H1 (cell line): Measurements from ENCODE around the gene ATP8B3. TPM values are rescaled to one million over a fixed set of nuclear protein-coding genes. Genes with fewer than 3 reads are reported as not detected.
A peak's percentile ranks its signal among the peaks of the same experiment; 100 is the strongest.

Experiments
- CTCF ChIA-PET: fragments of 300-600 bp; sonication (Branson Sonifier 250); formaldehyde crosslinking; loops from one replicate; lab custom pipeline; 2021; ENCODE audit not compliant: partially characterized antibody; lab: Charles Lee
- POLR2A ChIA-PET: fragments of 300-600 bp; sonication (Branson Sonifier 250); formaldehyde crosslinking; loops from one replicate; lab custom pipeline; 2021; ENCODE audit warnings: inconsistent platforms; ENCODE audit not compliant: partially characterized antibody; lab: Charles Lee
- DNase-seq, 2 experiments: peaks; one replicate each; pipeline versions ENCODE4 v3.0.0 to v3.0.0-alpha.2; 2010 to 2022; ENCODE audit warnings: low spot score in 2 of 2, low read depth in 1 of 2, mixed read lengths in 1 of 2
- FAIRE-seq: peaks from 2 replicates; lab custom pipeline; 2011; peaks lifted over from hg19 to GRCh38; lab: Jason Lieb, UNC
- H2AFZ ChIP-seq: 2 replicates; pipeline ENCODE4 v1.8.1; 2012; ENCODE audit warnings: low read length, inconsistent platforms
- H2AK5ac ChIP-seq: 2 replicates; pipeline ENCODE4 v1.6.1; 2013; ENCODE audit warnings: low read depth, low read length
- H2BK120ac ChIP-seq: replicated peaks from 2 replicates; pipeline ENCODE3; 2013; ENCODE audit warnings: low read depth, low read length, inconsistent platforms
- H2BK12ac ChIP-seq: 2 replicates; pipeline ENCODE4 v1.6.1; 2013; ENCODE audit warnings: low read depth, low read length
- H2BK15ac ChIP-seq: 2 replicates; pipeline ENCODE4 v1.6.1; 2013; ENCODE audit warnings: low read length
- H2BK20ac ChIP-seq: 2 replicates; pipeline ENCODE4 v1.6.1; 2013; ENCODE audit warnings: low read length
- H2BK5ac ChIP-seq: 2 replicates; pipeline ENCODE4 v1.6.1; 2013; ENCODE audit warnings: low read depth, low read length
- H3K14ac ChIP-seq: 2 replicates; pipeline ENCODE4 v1.6.1; 2013; ENCODE audit warnings: inconsistent platforms; ENCODE audit not compliant: insufficient read length
- H3K18ac ChIP-seq: 2 replicates; pipeline ENCODE4 v1.6.1; 2013; ENCODE audit warnings: low read length; ENCODE audit errors: extremely low read depth
- H3K23ac ChIP-seq: 2 replicates; pipeline ENCODE4 v1.6.1; 2013; ENCODE audit warnings: inconsistent platforms; ENCODE audit not compliant: insufficient read length
- H3K23me2 ChIP-seq: 2 replicates; pipeline ENCODE4 v1.6.1; 2013; ENCODE audit warnings: low read depth, low read length
- H3K27ac ChIP-seq: 2 replicates; pipeline ENCODE4 v1.6.1; 2011; ENCODE audit warnings: low read depth, low read length, inconsistent platforms
- H3K27me3 ChIP-seq, 4 experiments: replicated peaks in 1 of 4; 1 replicate in 1 of 4; 2 replicates in 3 of 4; pipeline versions ENCODE4 v1.6.1 to v1.8.1; 2011 to 2013; ENCODE audit warnings: low read length in 3 of 4, mild to moderate bottlenecking in 3 of 4, inconsistent platforms in 2 of 4, mixed read lengths in 2 of 4, moderate library complexity in 1 of 4; ENCODE audit not compliant: control insufficient read depth in 3 of 4, insufficient read depth in 3 of 4; ENCODE audit errors: extremely low read depth in 1 of 4
- H3K36me3 ChIP-seq, 4 experiments: 2 replicates each; pipeline versions ENCODE4 v1.6.1 to v1.8.1; 2011 to 2013; ENCODE audit warnings: mild to moderate bottlenecking in 4 of 4, low read length in 3 of 4, moderate library complexity in 2 of 4, control low read depth in 1 of 4, inconsistent platforms in 1 of 4; ENCODE audit not compliant: insufficient read depth in 4 of 4, control insufficient read depth in 2 of 4
- H3K4ac ChIP-seq: replicated peaks from 2 replicates; pipeline ENCODE3; 2013; ENCODE audit warnings: low read length, low read depth, mixed read lengths, inconsistent platforms; ENCODE audit not compliant: insufficient read length
- H3K4me1 ChIP-seq, 4 experiments: replicated peaks in 1 of 4; 1 replicate in 1 of 4; 2 replicates in 3 of 4; pipeline versions ENCODE4 v1.6.1 to v1.8.1; 2011 to 2013; ENCODE audit warnings: low read length in 3 of 4, inconsistent platforms in 2 of 4, mixed read lengths in 1 of 4; ENCODE audit not compliant: insufficient read depth in 4 of 4, control insufficient read depth in 3 of 4
- H3K4me2 ChIP-seq, 2 experiments: 2 replicates each; pipeline versions ENCODE4 v1.6.1 to v1.8.1; 2011 to 2013; ENCODE audit warnings: low read depth in 2 of 2, low read length in 2 of 2, control low read depth in 1 of 2, inconsistent platforms in 1 of 2, mild to moderate bottlenecking in 1 of 2; ENCODE audit not compliant: insufficient read depth in 1 of 2
- H3K4me3 ChIP-seq, 4 experiments: fragments of 200-600, 300-600 bp in 1 of 4; sonication (generic), shearing (Covaris generic), sonication (Bioruptor Twin) in 1 of 4; 2 replicates each; pipeline versions ENCODE4 v1.5.1 to v1.8.1; 2011 to 2016; ENCODE audit warnings: low read length in 4 of 4, low read depth in 3 of 4, control low read depth in 2 of 4, inconsistent platforms in 2 of 4, mild to moderate bottlenecking in 2 of 4, mixed read lengths in 1 of 4, moderate library complexity in 1 of 4; ENCODE audit not compliant: insufficient read depth in 2 of 4; ENCODE audit errors: extremely low read depth in 1 of 4
- H3K56ac ChIP-seq: replicated peaks from 2 replicates; pipeline ENCODE3; 2013; ENCODE audit warnings: low read depth, mild to moderate bottlenecking, mixed read lengths, low read length, inconsistent platforms; ENCODE audit not compliant: insufficient read length
- H3K79me1 ChIP-seq: 2 replicates; pipeline ENCODE4 v1.6.1; 2013; ENCODE audit warnings: low read depth, low read length, control low read depth
- H3K79me2 ChIP-seq, 2 experiments: 2 replicates each; pipeline versions ENCODE4 v1.6.1 to v1.8.1; 2012 to 2013; ENCODE audit warnings: low read length in 2 of 2, mild to moderate bottlenecking in 2 of 2, inconsistent platforms in 1 of 2; ENCODE audit not compliant: insufficient read depth in 2 of 2, control insufficient read depth in 1 of 2
- H3K9ac ChIP-seq, 4 experiments: replicated peaks in 1 of 4; 1 replicate in 1 of 4; 2 replicates in 3 of 4; pipeline versions ENCODE4 v1.6.1 to v1.8.1; 2011 to 2013; ENCODE audit warnings: low read depth in 3 of 4, low read length in 3 of 4, control low read depth in 2 of 4, mild to moderate bottlenecking in 2 of 4, moderate library complexity in 2 of 4, inconsistent platforms in 1 of 4; ENCODE audit errors: extremely low read depth in 1 of 4
- H3K9me3 ChIP-seq, 2 experiments: 2 replicates each; pipeline versions ENCODE4 v1.6.1 to v1.8.1; 2012 to 2013; ENCODE audit warnings: mild to moderate bottlenecking in 2 of 2, moderate library complexity in 2 of 2, control low read depth in 1 of 2, inconsistent platforms in 1 of 2, low read depth in 1 of 2, low read length in 1 of 2, mixed read lengths in 1 of 2; ENCODE audit not compliant: insufficient read depth in 2 of 2
- H4K20me1 ChIP-seq, 2 experiments: replicated peaks in 1 of 2; 2 replicates each; pipeline versions ENCODE3 to v1.8.1; 2011 to 2013; ENCODE audit warnings: inconsistent platforms in 2 of 2, low read length in 2 of 2, mild to moderate bottlenecking in 1 of 2; ENCODE audit not compliant: insufficient read depth in 2 of 2, control insufficient read depth in 1 of 2
- H4K5ac ChIP-seq: 2 replicates; pipeline ENCODE4 v1.6.1; 2013; ENCODE audit warnings: low read length, low read depth, mixed read lengths, inconsistent platforms; ENCODE audit not compliant: insufficient read length
- H4K8ac ChIP-seq: 2 replicates; pipeline ENCODE4 v1.8.0; 2013; ENCODE audit warnings: mild to moderate bottlenecking, moderate library complexity, low read length, inconsistent platforms; ENCODE audit not compliant: insufficient read depth; ENCODE audit errors: extremely low read depth
- H4K91ac ChIP-seq: replicated peaks from 2 replicates; pipeline ENCODE3; 2013; ENCODE audit warnings: low read length, mixed read lengths, inconsistent platforms; ENCODE audit not compliant: insufficient read length
- CBX5 ChIP-seq: fragments of 300-800, 300-1000 bp; sonication (generic); IDR thresholded peaks from 2 replicates; pipeline ENCODE4 v1.7.1; 2016; ENCODE audit warnings: antibody characterized with exemption, low read length, low read depth
- CTCF ChIP-seq, 3 experiments: IDR thresholded peaks; 1 replicate in 2 of 3; 2 replicates in 1 of 3; pipeline versions ENCODE4 v1.5.1 to v1.6.1; 2011; ENCODE audit warnings: low read length in 3 of 3, mild to moderate bottlenecking in 3 of 3, inconsistent platforms in 2 of 3, low read depth in 1 of 3, moderate library complexity in 1 of 3; ENCODE audit not compliant: insufficient read depth in 1 of 3; ENCODE audit errors: control extremely low read depth in 1 of 3
- FOSL1 ChIP-seq: IDR thresholded peaks from 2 replicates; pipeline ENCODE4 v1.6.1; 2011; ENCODE audit warnings: mild to moderate bottlenecking, low read depth, low read length, moderate library complexity; ENCODE audit not compliant: insufficient read depth
- whole genome bisulfite sequencing, 2 experiments: shearing (Covaris generic) in 1 of 2; methylation state at CpG; one replicate each; pipeline versions ENCODE4 v1.1.6 to v1.1.7; 2013 to 2015; ENCODE audit warnings: low lambda C conversion rate in 2 of 2, mixed read lengths in 2 of 2, inconsistent platforms in 1 of 2, low coverage in 1 of 2, missing lambda C conversion rate in 1 of 2; ENCODE audit not compliant: insufficient replicate concordance in 2 of 2, insufficient coverage in 1 of 2, insufficient read length in 1 of 2; ENCODE audit errors: extremely low coverage in 1 of 2, missing lambda C conversion rate in 1 of 2; 5-methylcytosine and 5-hydroxymethylcytosine counted together
- polyA plus RNA-seq, 7 experiments: library from polyadenylated mRNA; depleted of rRNA in 3 of 7; stranded (reverse) in 5 of 7; unstranded in 2 of 7; fragments of >200 nt in 5 of 7; fragments of 200-250 nt in 2 of 7; gene quantifications; 1 replicate in 5 of 7; 2 replicates in 1 of 7; 4 replicates in 1 of 7; pipeline versions ENCODE4 v1.2.1 to v1.2.3, GENCODE V29; 2011 to 2013; ENCODE audit warnings: missing spikeins in 2 of 7, mixed read lengths in 2 of 7
- total RNA-seq: library from RNA; stranded (reverse); fragmentation: NEBNext Ultra II Directional; extraction: Animal tissue kit (Norgen Biotek cat#: 25700); gene quantifications from 2 replicates; pipeline ENCODE4 v1.2.1, GENCODE V29; 2021

ATP8B3 gene
- total and polyA plus RNA-seq, 2 of the 8 experiments (the other 6 are each of a cell fraction or from before 2014, with no cell fraction given): 4.1 to 9.3 TPM

- Histone ChIP-seq H4K91ac (no peak overlapping the region), H3K4me3 (0 out of 8 replicates have a peak overlapping the region, but pooled peaks of 1 of the 4 experiments have one; percentile 14), H2AK5ac (no peak overlapping the region), H3K4me2 (no peak overlapping the region), H3K27ac (no peak overlapping the region), H3K18ac (no peak overlapping the region), H3K9ac (no peak overlapping the region), H2BK120ac (no peak overlapping the region), H3K23ac (no peak overlapping the region), H3K27me3 (peaks cover 25 to 65% (median 61%) of the 10 kb centered on the region in 4 experiments), H2BK5ac (no peak overlapping the region), H2AFZ (no peak overlapping the region), H2BK12ac (no peak overlapping the region), H3K36me3 (peaks cover 0 to 3% (median 0%) of the 10 kb centered on the region in 4 experiments; a peak in 1 of 8 replicates), H3K4ac (no peak overlapping the region), H3K79me1 (no peaks in the 10 kb centered on the region), H2BK15ac (no peak overlapping the region), H3K23me2 (peaks cover 4% of the 10 kb centered on the region; the same call in 1 of the 2 replicates), H2BK20ac (no peak overlapping the region), H3K14ac (no peak overlapping the region), H4K20me1 (peaks cover 0 to 4% of the 10 kb centered on the region in 2 experiments), H3K9me3 (peaks cover 5 to 17% of the 10 kb centered on the region in 2 experiments; a peak in 3 of 4 replicates)
- DNase-seq: no peak
- WGBS, 2 experiments: 42% methylated on average over 12 of the region's 16 CpGs; no CpG with 5 or more reads in 1 of the 2 experiments
- CTCF ChIA-PET: interaction anchor here (0.8 to 7.2 kb wide), 10 partner anchors 9 to 233 kb away, joined by 3 to 150 read pairs (median 13); no protein-coding TSS in a partner anchor
- POLR2A ChIA-PET: interaction anchor here (0.6 kb wide), 2 partner anchors 58 to 105 kb away, joined by 3 read pairs; no protein-coding TSS in a partner anchor
- no peak for TF ChIP-seq CBX5
- TF ChIP-seq CTCF (IDR thresholded peaks at IDR 0.05; ENCODE audit: control extremely low read depth in 1 of 3, insufficient read depth in 1 of 3, low read depth in 1 of 3, low read length in 3 of 3): no peak
- TF ChIP-seq FOSL1: no peak
- TF ChIP-seq, all 59 proteins: peak for 0
- Histone ChIP-seq H3K79me2 (no peaks in the 10 kb centered on the region), H3K56ac (no peak overlapping the region), H3K4me1 (peaks cover 0 to 5% (median 2%) of the 10 kb centered on the region in 4 experiments; a peak in 3 of 7 replicates), H4K8ac (no peak overlapping the region), H4K5ac (no peak overlapping the region)
- no peak for FAIRE-seq
Observed at GRCh38 chr19:1779574-1779973, 32.5 kb downstream of the ATP8B3 start.
